SU-DHL-6 (cell line): ENCODE measurements around the gene EXT2.

Experiments
- H2AFZ ChIP-seq: fragments of 200-600 bp; sonication (generic); 2 replicates; pipeline ENCODE4 v1.6.1; 2014; ENCODE audit warnings: low read depth, mild to moderate bottlenecking, moderate library complexity, mixed read lengths, antibody characterized with exemption, low read length; ENCODE audit not compliant: severe bottlenecking
- H3F3A ChIP-seq: fragments of 200-600 bp; shearing (Covaris generic); 2 replicates; pipeline ENCODE4 v1.6.0; 2016; ENCODE audit warnings: antibody characterized with exemption, mild to moderate bottlenecking; ENCODE audit not compliant: insufficient read depth
- H3K27ac ChIP-seq: fragments of 200-600 bp; sonication (generic); 2 replicates; pipeline ENCODE4 v1.5.1; 2016; ENCODE audit warnings: low read depth, mild to moderate bottlenecking, low read length, moderate library complexity, mixed read lengths
- H3K27me3 ChIP-seq: fragments of 200-600 bp; sonication (generic), shearing (Covaris generic); 2 replicates; pipeline ENCODE4 v1.6.0; 2014; ENCODE audit warnings: mild to moderate bottlenecking, low read length
- H3K36me3 ChIP-seq: fragments of 200-600 bp; sonication (generic); 2 replicates; pipeline ENCODE4 v1.6.1; 2014; ENCODE audit warnings: mild to moderate bottlenecking, low read length, mixed read lengths
- H3K4me2 ChIP-seq: fragments of 300-600, 200-600 bp; shearing (Covaris generic), sonication (generic); 2 replicates; pipeline ENCODE4 v1.6.0; 2014; ENCODE audit warnings: low read length, low read depth, mild to moderate bottlenecking; ENCODE audit not compliant: poor library complexity, severe bottlenecking
- H3K4me3 ChIP-seq: fragments of 200-600 bp; sonication (generic); 2 replicates; pipeline ENCODE4 v1.5.1; 2014; ENCODE audit warnings: antibody characterized with exemption, low read length, mild to moderate bottlenecking, mixed read lengths; ENCODE audit not compliant: insufficient read depth, poor library complexity, severe bottlenecking
- H3K79me2 ChIP-seq: fragments of 200-600 bp; sonication (generic); 2 replicates; pipeline ENCODE4 v1.6.1; 2014; ENCODE audit warnings: mild to moderate bottlenecking, low read length, moderate library complexity; ENCODE audit not compliant: insufficient read depth
- H3K9ac ChIP-seq: fragments of 200-600 bp; sonication (generic); 2 replicates; pipeline ENCODE4 v1.7.0; 2014; ENCODE audit warnings: mild to moderate bottlenecking, low read length
- H3K9me2 ChIP-seq: fragments of 200-600 bp; sonication (generic); replicated peaks from 2 replicates; pipeline ENCODE4 v1.6.1; 2014; ENCODE audit warnings: low read length; ENCODE audit not compliant: insufficient read depth
- H3K9me3 ChIP-seq: fragments of 200-600 bp; sonication (generic); 2 replicates; pipeline ENCODE4 v1.6.1; 2014; ENCODE audit warnings: low read length, mixed read lengths; ENCODE audit not compliant: insufficient read depth
- H4K20me1 ChIP-seq: fragments of 200-600 bp; sonication (generic); 2 replicates; pipeline ENCODE4 v1.6.1; 2014; ENCODE audit warnings: low read depth, mild to moderate bottlenecking, antibody characterized with exemption, low read length, moderate library complexity, mixed read lengths
- EZH2phosphoT487 ChIP-seq: fragments of 200-600 bp; sonication (generic), shearing (Covaris generic); conservative IDR thresholded peaks from 2 replicates; pipeline ENCODE4 v1.6.1; 2018; ENCODE audit warnings: mild to moderate bottlenecking, antibody characterized with exemption, low read length, moderate library complexity, mixed read lengths
- TF ChIP-seq, protein P1 (sequence below): fragments of 200-600 bp; sonication (generic); IDR thresholded peaks from one replicate; pipeline ENCODE4 v1.5.1; 2017; ENCODE audit warnings: antibody characterized with exemption, mild to moderate bottlenecking, low read length, moderate library complexity; ENCODE audit not compliant: insufficient read depth, poor library complexity, severe bottlenecking

Gene EXT2

GRCh38 chr11:44147751-44148150 lies 52.3 kb downstream of the EXT2 start:
- H2AFZ ChIP-seq = no peak overlapping the region
- no peak overlapping the region for H3K27ac ChIP-seq
- no peaks in the 10 kb centered on the region for H3K27me3 ChIP-seq
- no peaks in the 10 kb centered on the region for H3K79me2 ChIP-seq
- no peaks in the 10 kb centered on the region for H3K9me3 ChIP-seq
- no peak overlapping the region for H3K9ac ChIP-seq
- H3K36me3 ChIP-seq = peaks cover 5% of the 10 kb centered on the region; the same call in 1 of the 2 replicates
- no peaks in the 10 kb centered on the region for H4K20me1 ChIP-seq
- H3K4me3 ChIP-seq = no peak overlapping the region
- TF ChIP-seq, protein P1, sequence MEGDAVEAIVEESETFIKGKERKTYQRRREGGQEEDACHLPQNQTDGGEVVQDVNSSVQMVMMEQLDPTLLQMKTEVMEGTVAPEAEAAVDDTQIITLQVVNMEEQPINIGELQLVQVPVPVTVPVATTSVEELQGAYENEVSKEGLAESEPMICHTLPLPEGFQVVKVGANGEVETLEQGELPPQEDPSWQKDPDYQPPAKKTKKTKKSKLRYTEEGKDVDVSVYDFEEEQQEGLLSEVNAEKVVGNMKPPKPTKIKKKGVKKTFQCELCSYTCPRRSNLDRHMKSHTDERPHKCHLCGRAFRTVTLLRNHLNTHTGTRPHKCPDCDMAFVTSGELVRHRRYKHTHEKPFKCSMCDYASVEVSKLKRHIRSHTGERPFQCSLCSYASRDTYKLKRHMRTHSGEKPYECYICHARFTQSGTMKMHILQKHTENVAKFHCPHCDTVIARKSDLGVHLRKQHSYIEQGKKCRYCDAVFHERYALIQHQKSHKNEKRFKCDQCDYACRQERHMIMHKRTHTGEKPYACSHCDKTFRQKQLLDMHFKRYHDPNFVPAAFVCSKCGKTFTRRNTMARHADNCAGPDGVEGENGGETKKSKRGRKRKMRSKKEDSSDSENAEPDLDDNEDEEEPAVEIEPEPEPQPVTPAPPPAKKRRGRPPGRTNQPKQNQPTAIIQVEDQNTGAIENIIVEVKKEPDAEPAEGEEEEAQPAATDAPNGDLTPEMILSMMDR = no peak
- TF ChIP-seq EZH2phosphoT487 = no peak
- no peaks in the 10 kb centered on the region for H3F3A ChIP-seq
- H3K9me2 ChIP-seq = no peaks in the 10 kb centered on the region
- H3K4me2 ChIP-seq = no peak overlapping the region

DNA sequence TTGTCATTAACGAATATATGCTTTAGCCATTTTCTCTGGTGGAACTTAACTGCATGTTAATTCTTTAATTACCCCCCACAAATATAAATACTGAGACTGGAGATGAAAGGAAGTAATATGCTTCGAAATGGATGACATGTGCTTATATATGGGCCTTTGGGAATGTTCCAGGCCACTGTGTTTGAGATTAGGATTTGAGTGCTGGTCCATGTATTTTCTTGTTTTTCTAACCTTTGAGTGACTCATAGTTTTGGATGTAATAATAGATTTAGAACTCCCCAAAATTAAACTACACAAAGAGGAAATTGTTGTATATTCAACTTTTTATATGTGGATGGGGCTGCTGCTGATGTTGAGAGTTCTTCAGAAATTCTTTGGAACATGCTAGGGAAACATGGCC lies 54.2 kb downstream of the EXT2 start:
- Histone ChIP-seq H3K36me3 (peaks cover 5% of the 10 kb centered on the region; the same call in 1 of the 2 replicates), H3K4me2 (no peak overlapping the region)
- TF ChIP-seq, protein P1 = no peak
- no peak for TF ChIP-seq EZH2phosphoT487

GRCh38 chr11:44150401-44150800 lies 54.9 kb downstream of the EXT2 start:
- Histone ChIP-seq H3K27me3 (no peaks in the 10 kb centered on the region), H3F3A (no peaks in the 10 kb centered on the region), H3K9me2 (no peaks in the 10 kb centered on the region), H3K36me3 (peaks cover 5% of the 10 kb centered on the region; the same call in 1 of the 2 replicates), H3K27ac (no peak overlapping the region), H3K4me2 (no peak overlapping the region), H3K79me2 (no peaks in the 10 kb centered on the region), H4K20me1 (no peaks in the 10 kb centered on the region), H2AFZ (no peak overlapping the region), H3K4me3 (no peak overlapping the region), H3K9ac (no peak overlapping the region), H3K9me3 (no peaks in the 10 kb centered on the region)
- TF ChIP-seq, protein P1 = no peak
- TF ChIP-seq EZH2phosphoT487 = no peak

More for the DNA sequence above, 54.2 kb downstream of the EXT2 start:
- Histone ChIP-seq H3K9ac (no peak overlapping the region), H3K27me3 (no peaks in the 10 kb centered on the region), H3K9me3 (no peaks in the 10 kb centered on the region), H2AFZ (no peak overlapping the region), H3K9me2 (no peaks in the 10 kb centered on the region), H3K4me3 (no peak overlapping the region), H4K20me1 (no peaks in the 10 kb centered on the region), H3K27ac (no peak overlapping the region), H3K79me2 (no peaks in the 10 kb centered on the region), H3F3A (no peaks in the 10 kb centered on the region)
